ENCODE results near the gene RNF115. TPM values are rescaled to one million over a fixed set of nuclear protein-coding genes. Genes with fewer than 3 reads are reported as not detected.

RNF115 gene
- total RNA-seq, 1 experiment from 2014 or later = 23.8 TPM

DNA sequence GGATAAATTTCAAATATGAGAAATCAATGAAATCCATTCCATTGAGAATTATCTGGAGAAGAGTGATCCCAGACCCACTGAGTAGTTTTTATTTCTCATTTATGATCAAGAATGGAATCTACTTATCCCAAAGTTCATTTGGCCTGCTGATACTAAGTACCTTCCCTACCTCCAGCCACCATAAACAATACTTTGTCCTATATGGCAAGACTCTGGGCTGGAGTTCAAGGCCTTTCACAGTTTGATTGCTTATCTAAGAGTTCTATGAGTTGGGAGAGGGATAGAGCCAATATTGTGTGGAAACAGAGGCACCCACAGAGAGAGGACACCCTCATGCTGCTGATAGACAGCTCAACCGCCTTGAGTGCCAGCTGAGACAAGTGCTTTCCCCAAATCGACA is 121.8 kb downstream of the RNF115 start:
- no peaks in the 10 kb centered on the region for H3K27me3 ChIP-seq (replicated peaks)
- no peak overlapping the region for H3K4me3 ChIP-seq
- no peaks in the 10 kb centered on the region for H3K36me3 ChIP-seq
- DNase-seq (ENCODE audit: low read depth in 1 of 2, low spot score in 2 of 2) = no peak
- no peak overlapping the region for H3K27ac ChIP-seq
- H3K4me1 ChIP-seq (replicated peaks) = peaks cover 28% of the 10 kb centered on the region
- no peaks in the 10 kb centered on the region for H3K9me3 ChIP-seq (replicated peaks)

- no peak for DNase-seq (ENCODE audit: low read depth in 1 of 2, low spot score in 2 of 2)
- Histone ChIP-seq H3K27me3 (replicated peaks) (no peaks in the 10 kb centered on the region), H3K4me3 (no peak overlapping the region), H3K27ac (no peak overlapping the region), H3K9me3 (replicated peaks) (no peaks in the 10 kb centered on the region), H3K4me1 (replicated peaks) (peaks cover 28% of the 10 kb centered on the region), H3K36me3 (no peaks in the 10 kb centered on the region)
These were observed 122.5 kb downstream of the RNF115 start for GRCh38 chr1:145701306-145701862.

GRCh38 chr1:145696630-145696960 is 127.3 kb downstream of the RNF115 start:
- DNase-seq (ENCODE audit: low read depth in 1 of 2, low spot score in 2 of 2) = no peak
- H3K27ac ChIP-seq = no peak overlapping the region

GRCh38 chr1:145695821-145696629 is 127.9 kb downstream of the RNF115 start:
- Histone ChIP-seq H3K4me3 (no peak overlapping the region), H3K36me3 (no peaks in the 10 kb centered on the region), H3K27me3 (replicated peaks) (no peaks in the 10 kb centered on the region), H3K27ac (no peak overlapping the region), H3K9me3 (replicated peaks) (no peaks in the 10 kb centered on the region), H3K4me1 (replicated peaks) (peaks cover 16% of the 10 kb centered on the region)
- DNase-seq (ENCODE audit: low read depth in 1 of 2, low spot score in 2 of 2) = no peak

More at GRCh38 chr1:145696630-145696960, 127.3 kb downstream of the RNF115 start:
- Histone ChIP-seq H3K4me3 (no peak overlapping the region), H3K27me3 (replicated peaks) (no peaks in the 10 kb centered on the region), H3K4me1 (replicated peaks) (peaks cover 16% of the 10 kb centered on the region), H3K9me3 (replicated peaks) (no peaks in the 10 kb centered on the region), H3K36me3 (no peaks in the 10 kb centered on the region)

GRCh38 chr1:145692785-145693443 is 131.0 kb downstream of the RNF115 start:
- no peaks in the 10 kb centered on the region for H3K27me3 ChIP-seq (replicated peaks)
- no peak overlapping the region for H3K4me3 ChIP-seq
- H3K4me1 ChIP-seq (replicated peaks) = peaks cover 24% of the 10 kb centered on the region
- DNase-seq (ENCODE audit: low read depth in 1 of 2, low spot score in 2 of 2) = no peak
- H3K27ac ChIP-seq = no peak overlapping the region
- H3K9me3 ChIP-seq (replicated peaks) = no peaks in the 10 kb centered on the region
- no peaks in the 10 kb centered on the region for H3K36me3 ChIP-seq

- peak in 1 of 2 experiments; percentile 60 for DNase-seq (ENCODE audit: low read depth in 1 of 2, low spot score in 2 of 2)
- Histone ChIP-seq H3K36me3 (no peaks in the 10 kb centered on the region), H3K9me3 (replicated peaks) (no peaks in the 10 kb centered on the region), H3K27ac (0 out of 2 replicates have a peak overlapping the region, but pooled peaks have one; percentile 3), H3K4me1 (replicated peaks) (peaks cover 15% of the 10 kb centered on the region), H3K4me3 (no peak overlapping the region), H3K27me3 (replicated peaks) (no peaks in the 10 kb centered on the region)
These were observed 133.0 kb downstream of the RNF115 start for GRCh38 chr1:145690587-145691558.

- H3K27me3 ChIP-seq (replicated peaks) = no peaks in the 10 kb centered on the region
- no peaks in the 10 kb centered on the region for H3K36me3 ChIP-seq
- H3K9me3 ChIP-seq (replicated peaks) = no peaks in the 10 kb centered on the region
- peaks cover 15% of the 10 kb centered on the region for H3K4me1 ChIP-seq (replicated peaks)
- DNase-seq (ENCODE audit: low read depth in 1 of 2, low spot score in 2 of 2) = no peak
- no peak overlapping the region for H3K4me3 ChIP-seq
- H3K27ac ChIP-seq = no peak overlapping the region
These were observed 134.0 kb downstream of the RNF115 start for GRCh38 chr1:145689922-145690321.

GRCh38 chr1:145688924-145689323 is 135.0 kb downstream of the RNF115 start:
- Histone ChIP-seq H3K36me3 (no peaks in the 10 kb centered on the region), H3K27me3 (replicated peaks) (no peaks in the 10 kb centered on the region), H3K9me3 (replicated peaks) (no peaks in the 10 kb centered on the region), H3K4me3 (no peak overlapping the region), H3K27ac (no peak overlapping the region), H3K4me1 (replicated peaks) (peaks cover 15% of the 10 kb centered on the region)
- DNase-seq (ENCODE audit: low read depth in 1 of 2, low spot score in 2 of 2) = no peak

Other genes starting within 250 kb of the RNF115 start
- 38.5 and 46.7 TPM in 2 replicates for gene GPR89A, start 216.1 kb downstream of the RNF115 start, total RNA-seq (2014; rRNA removed; shearing (Covaris generic))
- 2.1 TPM in 1 of 2 replicates, not detected in the other for gene PDZK1, start 116.7 kb downstream of the RNF115 start, total RNA-seq (2014; rRNA removed; shearing (Covaris generic))
- gene CD160, start 104.6 kb downstream of the RNF115 start, total RNA-seq (2014; rRNA removed; shearing (Covaris generic)) = 0.18 TPM in 1 of 2 replicates, not detected in the other
- 56.2 and 78.6 TPM in 2 replicates for gene POLR3C, start 105 bp upstream of the RNF115 start, total RNA-seq (2014; rRNA removed; shearing (Covaris generic))
- 4.2 and 7.0 TPM in 2 replicates for gene NUDT17, start 21.5 kb upstream of the RNF115 start, total RNA-seq (2014; rRNA removed; shearing (Covaris generic))
- gene PIAS3, start 35.0 kb upstream of the RNF115 start, total RNA-seq (2014; rRNA removed; shearing (Covaris generic)) = 7.5 and 15.7 TPM in 2 replicates
- gene ANKRD35, start 61.8 kb upstream of the RNF115 start, total RNA-seq (2014; rRNA removed; shearing (Covaris generic)) = not detected in 2 replicates
- gene ITGA10, start 86.0 kb upstream of the RNF115 start, total RNA-seq (2014; rRNA removed; shearing (Covaris generic)) = 1.6 and 2.6 TPM in 2 replicates
- 29.4 and 30.4 TPM in 2 replicates for gene PEX11B, start 94.6 kb upstream of the RNF115 start, total RNA-seq (2014; rRNA removed; shearing (Covaris generic))
- gene RBM8A, start 103.4 kb upstream of the RNF115 start, total RNA-seq (2014; rRNA removed; shearing (Covaris generic)) = 285 and 828 TPM in 2 replicates
- 24.3 and 34.1 TPM in 2 replicates for gene LIX1L, start 133.9 kb upstream of the RNF115 start, total RNA-seq (2014; rRNA removed; shearing (Covaris generic))
- 0.13 TPM in 1 of 2 replicates, not detected in the other for gene ANKRD34A, start 140.5 kb upstream of the RNF115 start, total RNA-seq (2014; rRNA removed; shearing (Covaris generic))
- gene POLR3GL, start 140.6 kb upstream of the RNF115 start, total RNA-seq (2014; rRNA removed; shearing (Covaris generic)) = 13.9 and 22.8 TPM in 2 replicates
- 57.4 and 82.5 TPM in 2 replicates for gene TXNIP, start 172.5 kb upstream of the RNF115 start, total RNA-seq (2014; rRNA removed; shearing (Covaris generic))
- gene HJV, start 197.6 kb upstream of the RNF115 start, total RNA-seq (2014; rRNA removed; shearing (Covaris generic)) = not detected in 2 replicates